HG03432 (cell line): ENCODE measurements around the gene NTF3.

ENCODE experiments used
- ATAC-seq: cut with Tn5 transposase; IDR thresholded peaks from one replicate; pipeline ENCODE4 v1.9.1; 2021; ENCODE audit warnings: mild to moderate bottlenecking, moderate library complexity; ENCODE audit not compliant: unreplicated experiment

The NTF3 gene

GRCh38 chr12:5456030-5456429 lies 24.1 kb downstream of the NTF3 start:
- no peak for ATAC-seq

- ATAC-seq, result no peak
These were observed 25.0 kb downstream of the NTF3 start for GRCh38 chr12:5456906-5457305.

- ATAC-seq, result no peak
These were observed 26.5 kb downstream of the NTF3 start for GRCh38 chr12:5458229-5459050.

- no peak for ATAC-seq
These were observed 27.3 kb downstream of the NTF3 start for GRCh38 chr12:5459051-5459782.

GRCh38 chr12:5460817-5461216 lies 28.9 kb downstream of the NTF3 start:
- ATAC-seq, result no peak

- no peak for ATAC-seq
These were observed 30.1 kb downstream of the NTF3 start for GRCh38 chr12:5461966-5462365.

- no peak for ATAC-seq
These were observed 32.2 kb downstream of the NTF3 start for GRCh38 chr12:5464096-5464495.

GRCh38 chr12:5465384-5465783 lies 33.5 kb downstream of the NTF3 start:
- no peak for ATAC-seq

- ATAC-seq, result no peak
These were observed 34.6 kb downstream of the NTF3 start for GRCh38 chr12:5466521-5466960.

- ATAC-seq, result no peak
These were observed 36.0 kb downstream of the NTF3 start for GRCh38 chr12:5467931-5468330.

- ATAC-seq, result no peak
These were observed 38.3 kb downstream of the NTF3 start for GRCh38 chr12:5470221-5470620.

GRCh38 chr12:5470703-5471102 lies 38.8 kb downstream of the NTF3 start:
- ATAC-seq, result no peak

GRCh38 chr12:5473076-5473782 lies 41.3 kb downstream of the NTF3 start:
- ATAC-seq, result no peak

- ATAC-seq, result no peak
These were observed 41.8 kb downstream of the NTF3 start for GRCh38 chr12:5473783-5474116.

- ATAC-seq, result no peak
These were observed 44.4 kb downstream of the NTF3 start for GRCh38 chr12:5476356-5476755.

GRCh38 chr12:5478081-5478706 lies 46.3 kb downstream of the NTF3 start:
- no peak for ATAC-seq

GRCh38 chr12:5479761-5480160 lies 47.9 kb downstream of the NTF3 start:
- no peak for ATAC-seq

GRCh38 chr12:5480218-5480937 lies 48.5 kb downstream of the NTF3 start:
- no peak for ATAC-seq

- no peak for ATAC-seq
These were observed 49.0 kb downstream of the NTF3 start for GRCh38 chr12:5480938-5481303.

- ATAC-seq, result no peak
These were observed 49.7 kb downstream of the NTF3 start for GRCh38 chr12:5481645-5482044.

GRCh38 chr12:5484426-5484825 lies 52.5 kb downstream of the NTF3 start:
- no peak for ATAC-seq
